Hematopoietic multipotent progenitor cell treated with erythropoietin and hydrocortisone succinate and interleukin-3 and kit ligand, for 6 days (in vitro differentiated cells): ENCODE measurements around the gene PNCK.

Experiments used
- DNase-seq: peaks from one replicate; pipeline ENCODE4 v3.0.0-alpha.2; 2015

Gene PNCK

DNA sequence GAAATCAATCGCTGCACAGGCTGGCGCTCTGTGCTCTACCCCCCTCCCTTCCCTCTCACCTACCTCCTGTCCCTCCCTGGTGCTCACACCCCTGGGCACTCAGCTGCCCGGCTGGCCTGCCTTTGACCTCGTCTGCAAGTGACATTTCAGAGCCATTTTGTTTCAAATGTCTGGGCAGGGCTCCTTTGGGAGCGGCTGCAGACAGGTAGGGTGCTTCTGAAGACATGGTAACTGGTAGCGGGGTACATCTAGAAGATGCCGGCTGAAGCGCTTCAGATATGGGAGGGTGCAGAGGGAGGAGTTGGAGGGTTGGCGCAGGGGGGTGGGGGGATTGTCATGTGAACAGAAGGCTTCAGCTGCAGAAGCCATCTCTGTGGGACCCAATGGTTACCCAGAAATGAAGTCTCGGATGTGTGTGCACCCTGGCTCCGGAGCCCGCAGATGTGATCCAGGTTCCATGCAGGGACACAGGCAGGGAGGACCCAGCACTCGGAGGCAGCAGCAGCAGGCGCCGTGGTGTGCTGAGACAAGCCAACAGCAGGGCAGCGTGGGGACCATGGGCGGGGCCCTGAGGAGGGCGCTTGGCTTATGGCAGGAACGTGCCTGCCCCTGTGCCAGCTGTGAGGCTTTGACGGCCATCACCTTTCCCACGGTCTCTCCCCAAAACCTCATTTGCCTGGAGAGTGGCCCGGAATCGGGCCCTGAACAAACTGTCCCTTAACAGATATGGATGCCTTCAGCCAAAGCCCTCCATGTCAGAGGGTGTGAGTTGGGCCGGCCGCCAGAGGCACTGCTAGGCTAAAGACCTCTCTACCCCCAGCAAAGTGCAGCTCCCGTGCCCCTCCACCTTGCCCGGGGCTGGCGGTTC, 34.2 kb downstream of the PNCK start:
- DNase-seq, result no peak

DNA sequence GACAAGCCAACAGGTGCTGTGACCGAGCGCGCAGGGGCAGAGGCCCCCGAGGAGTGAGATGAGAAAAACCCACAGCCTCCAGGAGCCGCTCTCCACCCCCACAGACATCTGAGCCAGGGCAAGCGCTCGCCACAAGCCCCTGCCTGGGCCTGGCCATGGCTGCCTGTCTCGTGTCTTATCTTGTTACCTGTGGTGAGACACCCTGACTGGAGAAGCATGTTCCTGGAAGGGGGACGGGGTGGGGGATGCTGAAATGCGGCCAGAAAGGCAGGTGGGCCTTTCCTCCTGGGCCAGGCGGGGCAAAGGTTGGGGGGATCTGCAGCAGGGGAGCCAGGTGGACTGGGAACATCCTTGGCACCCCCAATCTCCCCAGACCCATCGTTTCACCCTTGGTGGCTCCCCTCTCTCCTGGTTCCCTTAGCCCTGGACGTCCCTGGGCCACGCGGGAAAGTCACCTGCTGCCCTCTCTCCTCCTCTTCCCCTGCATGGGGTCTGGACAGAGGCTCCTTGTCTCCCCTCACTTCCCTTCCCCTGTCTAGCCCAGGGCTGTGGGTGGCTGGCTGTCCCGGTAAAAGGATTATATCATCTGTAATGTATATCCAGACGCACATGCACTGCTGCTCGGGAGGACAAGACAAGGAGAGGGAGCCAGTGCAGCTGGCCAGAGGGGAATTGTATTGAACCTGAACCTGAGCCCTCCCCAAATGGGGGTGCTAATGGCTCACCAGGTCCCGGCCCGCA, 35.0 kb downstream of the PNCK start:
- no peak for DNase-seq

DNA sequence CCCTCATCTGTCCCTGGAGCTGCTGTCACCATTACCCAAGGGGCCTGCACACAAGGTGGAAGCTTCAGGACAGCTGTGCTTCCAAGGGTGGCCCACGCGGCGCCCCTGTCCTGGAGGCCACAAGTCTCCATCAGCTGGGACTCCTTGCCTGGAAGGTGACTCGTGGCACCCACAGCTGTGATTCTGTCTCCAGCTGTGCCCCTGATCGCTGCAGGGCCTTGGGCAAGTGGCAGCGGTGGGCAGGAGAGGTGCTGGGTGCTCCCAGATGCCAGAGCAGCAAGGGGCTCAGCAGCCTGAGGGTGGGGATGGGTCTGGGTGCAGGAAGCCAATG, 35.6 kb downstream of the PNCK start:
- DNase-seq, result no peak

DNA sequence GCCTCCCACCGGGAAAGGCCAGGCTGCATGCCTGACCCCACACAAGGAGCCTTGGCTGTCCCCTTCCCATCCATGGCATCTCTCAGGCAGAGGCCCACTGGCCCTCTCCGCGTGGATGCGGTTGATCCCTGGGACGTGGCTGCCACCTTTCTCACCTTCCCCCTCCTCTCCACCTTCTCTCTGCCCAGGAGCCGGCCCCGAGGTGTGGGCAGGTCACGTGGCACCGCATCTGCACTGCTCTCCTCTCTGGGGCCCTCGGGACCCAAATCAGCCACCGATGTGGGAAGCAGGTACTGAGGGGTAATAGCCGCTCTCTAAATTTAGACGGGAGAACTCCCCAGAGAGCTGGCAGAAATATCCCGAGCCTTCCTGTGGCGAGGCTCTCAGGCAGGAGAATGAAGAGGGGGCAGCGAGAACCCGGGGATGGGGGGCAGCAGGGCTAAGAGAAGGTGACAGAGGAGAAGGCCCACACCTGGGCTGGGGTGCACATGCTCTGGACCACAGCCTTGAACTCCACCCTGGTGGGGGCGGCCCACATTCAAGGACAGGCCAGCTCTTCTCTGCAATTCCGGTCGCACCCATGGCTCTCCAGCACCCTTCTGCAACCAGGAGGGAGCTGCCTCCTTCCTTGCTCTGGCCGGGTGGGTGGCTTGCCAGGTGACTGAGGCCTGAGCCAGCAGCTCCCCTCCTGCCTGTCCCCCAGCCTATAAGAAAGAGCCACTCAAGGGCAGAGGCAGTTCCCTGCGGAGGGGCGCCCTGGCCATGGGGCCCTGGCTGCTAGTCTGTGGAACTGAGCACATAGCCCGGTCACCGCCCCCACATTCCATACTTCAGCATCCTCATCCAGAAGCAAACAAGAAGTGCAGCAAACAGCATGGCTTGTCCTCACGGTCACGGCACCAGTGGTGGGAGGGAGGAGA, 36.2 kb downstream of the PNCK start:
- no peak for DNase-seq

DNA sequence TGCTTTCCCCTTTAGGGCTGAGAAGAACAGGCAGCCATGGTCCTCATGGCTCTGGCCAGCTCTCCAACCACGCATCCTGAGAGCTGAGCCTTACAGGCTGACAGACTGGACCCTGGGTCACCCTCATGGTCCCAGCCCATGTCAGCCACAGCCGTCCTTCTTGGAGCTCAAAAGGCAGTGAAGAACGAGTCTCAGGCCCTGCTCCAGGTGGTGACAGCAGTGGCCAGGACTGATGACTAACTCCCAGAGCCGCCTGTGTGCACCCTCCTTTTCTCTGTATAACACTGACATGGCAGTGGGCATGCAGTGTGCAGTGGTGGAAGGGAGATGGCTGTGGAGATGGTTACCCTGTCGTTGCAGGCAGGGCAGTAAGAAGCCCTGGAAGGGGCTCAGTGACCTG, 36.9 kb downstream of the PNCK start:
- DNase-seq, result no peak

DNA sequence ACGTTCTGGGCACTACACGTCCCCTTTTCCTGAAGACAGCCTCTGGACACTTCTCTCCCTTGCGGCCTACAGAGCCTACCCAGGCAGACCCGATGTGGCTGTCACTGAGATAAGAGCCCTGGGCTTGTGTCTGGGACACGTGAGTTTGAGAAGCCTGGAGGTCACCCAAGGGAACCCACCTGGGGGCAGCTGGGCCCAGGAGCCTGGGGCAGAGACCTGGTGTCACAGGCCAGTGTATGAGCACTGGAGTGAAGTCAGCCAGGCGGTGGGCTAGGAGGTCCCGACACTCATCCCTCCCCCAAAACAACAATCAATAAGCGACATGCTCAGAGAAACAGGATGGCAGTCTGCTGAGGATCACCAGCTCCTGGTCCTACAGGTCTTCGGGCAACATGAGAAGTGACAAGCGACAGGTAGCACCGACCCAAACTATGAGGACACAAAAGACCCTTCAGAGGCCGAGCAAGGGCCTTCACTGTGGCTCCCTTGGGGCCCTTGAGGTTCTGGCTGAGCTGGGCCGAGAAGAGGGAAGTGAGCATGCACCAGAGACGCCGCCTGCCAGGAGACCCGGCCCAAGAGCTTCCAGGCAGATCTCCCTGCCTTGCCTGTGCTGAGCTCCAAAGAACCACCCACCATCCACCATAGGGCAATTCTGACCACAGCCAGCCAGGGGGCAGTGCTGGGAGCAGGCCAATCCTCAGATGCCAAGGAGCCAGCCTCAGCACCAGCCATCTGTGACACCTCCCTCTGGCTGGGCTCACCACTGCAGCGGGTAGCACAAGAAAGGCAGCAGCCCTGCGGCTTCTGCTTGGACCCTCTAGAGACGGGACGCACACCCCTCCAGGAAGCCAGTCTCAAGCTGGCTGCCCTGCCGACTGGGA, 37.6 kb downstream of the PNCK start:
- DNase-seq, result peak; percentile 74

DNA sequence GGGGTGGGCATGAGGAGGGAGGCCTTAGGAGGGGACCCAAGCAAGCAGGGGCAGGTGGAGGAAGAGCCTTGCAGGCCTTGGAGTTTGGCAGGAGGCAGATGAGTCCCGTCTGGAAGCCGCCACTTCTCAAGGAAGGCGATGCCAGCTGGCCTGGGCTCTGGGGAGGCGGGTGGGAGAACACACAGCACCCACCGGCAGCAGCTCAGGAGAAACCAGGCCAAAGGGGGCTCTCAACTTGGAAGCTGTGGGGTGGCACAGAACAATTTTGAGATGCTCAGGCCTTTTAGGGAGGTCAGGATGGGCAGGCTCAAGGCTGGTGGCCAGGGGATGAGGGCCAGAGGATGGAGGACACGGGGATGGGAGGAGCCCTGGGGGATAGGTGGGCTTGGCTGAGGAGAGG, 38.2 kb downstream of the PNCK start:
- no peak for DNase-seq

DNA sequence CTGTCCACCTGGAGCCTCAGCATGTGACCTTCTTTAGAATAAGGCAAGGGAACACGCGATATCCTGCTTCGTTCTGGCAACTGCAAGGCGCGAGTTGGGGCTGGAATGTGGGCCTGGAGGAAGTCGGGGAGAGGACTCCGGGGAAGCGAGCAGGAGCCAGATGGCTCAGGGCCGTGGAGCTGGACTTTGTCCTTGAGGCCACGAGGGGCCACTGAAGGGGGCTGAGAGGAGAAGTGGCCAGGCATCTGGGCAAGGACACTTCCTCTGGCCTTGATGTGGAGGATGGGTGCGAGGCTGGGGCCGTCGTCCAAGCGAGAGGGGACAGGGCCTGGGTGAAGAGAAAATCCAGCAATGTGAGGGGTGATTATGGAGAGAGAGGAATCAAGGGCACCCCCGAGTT, 38.8 kb downstream of the PNCK start:
- no peak for DNase-seq

DNA sequence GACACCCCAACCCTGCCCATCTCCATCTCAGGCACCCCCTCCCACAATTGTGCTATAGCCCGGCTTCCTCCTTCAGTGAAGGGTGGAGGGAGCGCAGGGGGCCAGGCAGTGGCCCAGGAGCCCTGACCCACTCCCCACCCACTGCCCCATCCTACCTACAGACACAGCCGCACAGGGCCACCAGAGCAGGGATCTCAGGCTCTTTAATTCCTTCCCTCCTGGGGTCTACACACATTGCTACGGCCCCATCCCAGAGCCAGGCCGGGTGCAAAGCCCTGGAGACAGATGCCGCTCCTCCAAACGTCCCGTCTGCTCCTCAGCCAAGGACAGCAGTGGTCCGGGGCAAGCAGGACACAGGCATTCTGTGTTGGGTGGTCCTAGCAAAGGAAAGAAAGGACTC, 39.4 kb downstream of the PNCK start:
- DNase-seq, result no peak

DNA sequence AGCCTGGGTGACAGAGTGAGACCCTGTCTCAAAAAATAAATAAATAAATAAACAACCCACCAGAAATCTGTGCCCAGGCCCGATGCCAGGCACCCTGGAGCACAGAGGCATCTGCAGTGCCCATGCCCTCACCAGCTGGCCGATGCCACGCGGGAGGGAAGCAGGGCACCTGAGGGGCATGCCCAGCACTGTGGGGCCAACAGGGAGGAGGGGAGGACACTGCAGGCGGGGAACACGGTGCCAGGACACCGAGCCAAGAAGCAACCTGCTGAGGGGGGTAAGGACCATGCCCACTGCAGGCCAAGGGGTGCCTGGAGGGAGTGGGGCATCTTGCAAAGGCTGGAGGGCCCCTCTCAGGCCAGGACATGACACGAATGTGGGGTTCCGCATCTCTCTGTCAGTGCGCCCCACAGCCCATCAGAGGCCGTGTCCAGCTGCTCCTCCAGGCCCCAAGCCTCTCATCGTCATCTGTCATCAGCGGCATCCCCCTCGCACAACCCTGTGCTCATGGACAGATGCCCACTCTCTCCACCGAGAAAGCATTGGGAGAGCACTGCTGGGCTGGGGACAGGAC, 39.9 kb downstream of the PNCK start:
- no peak for DNase-seq

DNA sequence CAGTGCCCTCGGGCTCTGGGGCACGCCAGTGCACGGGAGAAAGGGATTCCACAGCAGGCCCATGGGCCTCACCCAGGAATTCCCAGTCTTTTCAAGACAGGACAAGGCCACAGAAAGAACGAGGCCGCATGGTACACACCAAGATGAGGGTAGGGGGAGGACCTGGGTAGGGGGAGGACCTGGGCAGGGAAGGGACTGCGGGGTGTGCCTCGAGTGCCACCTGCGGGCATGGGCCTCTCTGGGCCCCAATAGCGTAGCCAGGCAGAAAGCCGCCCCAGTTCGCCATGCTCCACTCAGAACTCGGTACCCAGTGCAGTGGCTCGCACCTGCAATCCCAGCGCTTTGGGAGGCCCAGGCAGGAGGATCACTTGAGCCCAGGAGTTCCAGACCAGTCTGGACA, 40.6 kb downstream of the PNCK start:
- no peak for DNase-seq

DNA sequence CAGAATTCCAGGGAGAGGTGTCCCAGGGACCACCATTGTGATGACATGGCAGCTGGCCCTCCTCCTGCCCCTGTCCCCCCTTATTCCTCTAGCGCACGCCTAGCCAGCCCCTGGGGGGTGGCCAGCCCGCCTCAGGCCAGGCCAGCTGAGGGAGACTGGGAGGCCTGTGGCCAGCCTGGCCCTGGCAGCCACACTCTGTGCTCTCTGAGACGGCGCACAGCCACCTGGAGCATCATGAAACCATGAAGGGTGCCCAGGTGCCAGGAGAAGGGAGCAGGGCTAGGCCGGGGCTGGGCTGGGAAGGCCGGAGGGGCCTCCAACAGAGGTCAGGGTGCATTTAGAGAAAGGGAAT, 41.0 kb downstream of the PNCK start:
- no peak for DNase-seq

DNA sequence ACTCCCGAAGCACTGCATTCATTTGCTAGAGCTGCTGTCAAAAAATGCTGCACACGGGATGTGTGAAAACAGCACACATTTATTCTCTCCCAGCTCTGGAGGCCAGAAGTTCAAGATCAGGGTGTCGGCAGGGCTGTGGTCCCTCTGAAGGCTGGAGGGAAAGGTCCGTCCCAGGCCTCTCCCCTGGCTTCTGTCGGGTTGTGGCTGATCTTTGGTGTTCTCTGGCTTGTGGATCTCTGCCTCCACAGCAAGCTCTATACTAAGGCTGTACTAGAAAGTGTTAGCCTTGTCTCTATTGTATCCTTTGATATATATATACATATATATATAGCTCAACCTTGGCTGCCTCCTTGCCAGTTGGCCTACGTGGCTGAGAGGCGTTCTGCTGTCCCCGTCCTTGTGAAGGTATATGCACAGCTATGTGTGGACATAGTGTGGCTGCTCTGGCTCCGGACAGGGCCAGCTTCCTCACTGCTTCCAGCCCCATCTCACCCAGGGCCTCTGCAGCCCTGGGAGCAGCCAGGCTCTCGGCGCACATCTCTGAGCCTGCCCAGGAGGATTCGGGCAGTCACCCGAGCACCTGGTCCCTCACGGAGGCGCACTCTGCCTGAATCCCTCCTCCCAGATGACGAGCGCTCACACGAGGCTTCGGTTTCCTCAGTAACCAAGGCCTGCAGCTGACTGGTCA, 41.6 kb downstream of the PNCK start:
- DNase-seq, result no peak

DNA sequence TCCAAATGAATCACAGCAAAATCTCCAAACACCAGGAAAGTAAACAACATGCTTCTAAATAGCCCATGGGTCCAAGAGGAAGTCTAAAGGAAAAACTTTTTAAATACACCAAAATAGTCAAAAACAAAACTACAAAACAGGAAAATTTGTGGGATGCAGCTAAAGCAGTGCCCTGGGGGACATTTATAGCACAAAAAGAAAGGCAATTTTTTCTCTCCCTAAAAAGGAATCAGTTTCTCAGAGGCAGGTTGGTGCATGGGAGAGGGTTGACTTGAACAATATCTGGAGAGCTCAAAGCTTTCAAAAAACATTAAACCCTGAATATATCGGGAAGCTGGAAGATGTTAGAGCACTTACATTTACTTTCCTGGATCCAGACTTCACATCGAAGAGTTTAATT, 42.3 kb downstream of the PNCK start:
- no peak for DNase-seq

DNA sequence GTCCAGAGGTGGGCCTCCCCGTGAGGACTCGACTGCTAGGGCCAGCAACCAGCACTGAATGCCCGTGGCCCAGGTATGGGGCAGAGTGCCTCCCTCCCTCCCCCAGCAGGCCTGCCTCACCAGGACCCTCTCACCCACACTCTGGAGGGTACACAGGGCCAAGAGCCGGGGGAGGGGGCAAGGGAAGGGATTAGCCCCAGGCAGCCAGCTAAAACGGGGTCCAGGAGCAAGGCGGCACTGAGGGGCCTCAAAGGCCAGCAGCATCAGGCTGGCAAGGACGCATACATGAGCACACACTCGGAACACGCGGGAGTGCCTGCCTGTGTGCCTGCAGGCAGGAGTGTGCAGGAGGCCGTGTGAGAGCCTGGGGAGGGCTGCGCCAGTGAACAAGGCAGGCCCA, 44.9 kb downstream of the PNCK start:
- no peak for DNase-seq

DNA sequence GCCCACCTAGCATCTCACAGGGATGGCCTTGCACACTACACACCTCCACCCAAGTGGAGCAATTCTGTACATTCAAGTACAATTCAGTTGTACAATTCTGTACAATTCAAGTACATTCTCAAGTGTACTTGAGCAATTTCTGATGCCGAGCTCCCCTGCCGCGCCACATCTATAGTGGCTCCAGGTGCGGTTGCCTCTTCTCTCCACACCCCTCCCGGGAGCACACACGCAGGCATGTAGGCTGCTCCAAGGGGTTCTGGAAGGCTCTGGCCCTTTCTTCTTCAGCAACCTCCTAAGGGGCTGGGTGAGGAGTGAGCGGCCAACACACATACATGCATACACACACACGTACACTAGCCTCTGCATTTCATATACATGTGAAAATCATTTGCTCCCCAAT, 45.5 kb downstream of the PNCK start:
- DNase-seq, result no peak

DNA sequence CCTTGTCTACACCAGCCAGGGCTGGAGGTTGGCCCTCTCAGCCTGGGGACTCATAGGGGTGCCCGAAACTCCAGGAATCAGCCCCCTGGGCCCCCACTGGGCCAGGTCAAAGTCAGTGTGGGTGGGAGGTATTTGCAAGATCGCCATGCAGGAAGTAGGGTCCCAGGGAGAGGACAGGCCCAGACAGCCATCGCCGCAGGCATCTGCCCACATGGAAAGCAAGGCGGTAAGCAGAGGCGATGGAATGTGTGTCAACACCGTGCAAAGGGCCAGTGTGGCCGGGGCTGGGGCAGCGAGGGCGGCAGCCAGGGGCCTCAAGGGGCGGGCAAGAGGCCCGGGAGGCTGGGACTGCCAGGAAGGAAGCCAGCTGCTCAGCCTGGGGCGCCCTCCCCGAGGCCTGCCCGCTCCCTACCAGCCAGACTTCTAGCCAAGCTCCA, 45.9 kb downstream of the PNCK start:
- DNase-seq, result no peak

DNA sequence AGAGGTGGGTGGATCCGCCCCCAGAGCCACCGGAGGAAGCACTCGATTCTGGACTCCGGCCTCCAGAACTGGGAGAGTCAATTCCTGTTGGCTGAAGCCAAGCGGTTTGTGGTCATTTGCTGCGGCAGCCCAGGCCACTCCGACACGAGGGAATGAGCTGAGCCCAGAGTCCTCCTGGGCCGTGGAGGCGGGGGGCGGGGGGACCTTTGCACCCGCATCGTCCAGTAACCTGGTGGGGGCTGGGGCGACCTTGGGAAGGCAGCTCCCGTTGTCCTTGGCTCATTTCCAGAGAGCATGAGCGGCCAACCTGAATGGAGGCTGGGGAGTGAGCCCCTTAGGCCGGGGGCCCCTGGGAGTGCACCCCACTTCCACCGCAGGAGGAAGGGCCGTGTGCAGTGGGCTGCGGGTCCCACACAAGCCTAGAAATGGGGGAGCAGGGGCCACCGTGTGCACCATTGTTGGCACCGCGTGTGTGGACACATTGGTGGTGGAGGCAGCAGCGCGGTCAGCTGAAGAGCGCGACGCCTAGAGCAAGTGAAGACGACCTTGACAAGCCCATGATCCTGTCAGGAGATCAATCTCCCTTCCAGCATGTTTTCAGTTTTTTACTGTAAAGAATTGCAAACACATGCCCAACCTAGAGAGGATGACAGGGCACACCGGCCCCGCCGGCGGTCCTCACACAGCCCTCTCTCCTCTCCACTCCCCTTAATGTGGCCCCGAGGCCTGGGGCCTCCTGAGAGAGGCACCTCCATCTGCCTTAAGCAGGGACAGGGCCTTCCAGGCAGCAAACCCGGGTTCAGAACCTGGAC, 46.5 kb downstream of the PNCK start:
- no peak for DNase-seq

DNA sequence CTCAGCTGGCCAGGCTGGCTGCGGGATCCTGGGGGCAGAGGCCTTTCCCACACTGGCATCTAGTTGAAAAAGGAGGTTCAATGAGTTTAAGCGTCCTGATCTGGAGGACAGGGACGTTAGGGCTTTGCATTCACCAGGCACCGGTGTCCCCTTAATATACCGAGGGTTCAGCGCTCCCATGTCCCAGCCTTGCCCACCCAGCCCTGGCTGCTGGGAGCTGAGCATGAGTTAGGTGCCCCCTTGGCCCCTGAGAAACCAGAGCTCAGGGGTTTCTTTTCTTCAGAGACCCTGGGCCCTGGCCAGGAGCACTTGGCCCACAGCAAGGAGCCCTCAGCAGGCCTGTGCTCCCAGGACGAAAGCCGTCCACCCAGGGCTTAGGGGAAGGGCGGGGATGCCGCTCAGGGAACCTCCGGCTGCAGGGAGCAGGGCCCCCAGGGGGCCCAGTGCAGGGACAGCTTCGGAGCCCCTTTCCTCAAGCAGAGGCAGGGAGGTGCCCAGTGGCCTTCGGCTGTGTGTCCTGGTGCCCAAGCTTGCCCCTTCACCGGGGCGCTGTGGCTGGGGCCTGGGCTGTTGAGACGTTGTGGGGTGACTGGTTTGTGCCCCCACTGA, 47.5 kb downstream of the PNCK start:
- DNase-seq, result no peak
